ENCODE results near the gene CYLC1. TPM values are rescaled to one million over a fixed set of nuclear protein-coding genes. Genes with fewer than 3 reads are reported as not detected.

The CYLC1 gene, protein sequence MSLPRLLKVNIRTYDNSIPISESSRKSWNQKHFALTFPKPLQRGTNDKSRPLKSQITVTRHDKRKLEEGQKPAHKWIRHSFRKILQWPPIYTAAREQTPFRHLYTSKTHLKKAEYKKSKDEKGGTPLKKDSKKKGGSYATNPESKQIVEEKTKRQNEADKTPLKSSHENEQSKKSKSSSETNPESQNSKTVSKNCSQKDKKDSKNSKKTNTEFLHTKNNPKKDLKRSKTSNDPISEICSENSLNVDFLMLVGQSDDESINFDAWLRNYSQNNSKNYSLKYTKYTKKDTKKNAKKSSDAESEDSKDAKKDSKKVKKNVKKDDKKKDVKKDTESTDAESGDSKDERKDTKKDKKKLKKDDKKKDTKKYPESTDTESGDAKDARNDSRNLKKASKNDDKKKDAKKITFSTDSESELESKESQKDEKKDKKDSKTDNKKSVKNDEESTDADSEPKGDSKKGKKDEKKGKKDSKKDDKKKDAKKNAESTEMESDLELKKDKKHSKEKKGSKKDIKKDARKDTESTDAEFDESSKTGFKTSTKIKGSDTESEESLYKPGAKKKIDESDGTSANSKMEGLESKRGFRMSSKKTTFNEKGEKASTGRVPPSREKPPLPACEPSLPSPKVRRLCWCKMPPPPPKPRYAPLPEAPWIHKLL
- total RNA-seq (2014; rRNA removed; shearing (Covaris generic)) (not detected in 2 replicates), total RNA-seq (2022) (not detected in 2 replicates), Bru-seq, nascent RNA (not detected), BruChase-seq, experiment 1, labeled RNA remaining after a 6-hour chase (not detected), BruChase-seq, experiment 2, labeled RNA remaining after a 2-hour chase (not detected)
- long read RNA-seq, result 0 reads

DNA sequence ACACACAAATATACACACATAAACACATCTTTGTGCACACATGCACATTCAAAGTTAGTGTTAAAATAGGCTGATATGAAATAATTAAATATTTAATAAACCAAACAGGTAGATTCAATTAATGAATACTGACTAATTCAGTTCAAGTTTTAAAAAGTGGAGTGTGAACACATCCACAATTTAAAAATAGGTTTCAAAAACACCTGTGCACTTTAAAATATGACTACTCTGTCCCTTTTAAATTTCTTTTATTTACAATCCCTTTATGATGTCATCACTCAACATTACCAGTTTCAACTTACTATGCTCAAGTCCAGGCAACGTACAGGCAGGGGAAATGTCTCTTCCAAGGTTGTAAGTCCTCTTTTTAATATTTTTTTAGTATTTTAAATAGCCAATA lies at the start of gene CYLC1:
CYLC1 (plus strand) TSS at position 301 of the 400 bp plus-strand sequence; CDS start at position 338, 37 bp downstream.
- H3K4me1 ChIP-seq (ENCODE audit: insufficient read depth, low read length, poor library complexity, severe bottlenecking), result no peaks in the 10 kb centered on the region
- no peak for DNase-seq (ENCODE audit: low spot score)

DNA sequence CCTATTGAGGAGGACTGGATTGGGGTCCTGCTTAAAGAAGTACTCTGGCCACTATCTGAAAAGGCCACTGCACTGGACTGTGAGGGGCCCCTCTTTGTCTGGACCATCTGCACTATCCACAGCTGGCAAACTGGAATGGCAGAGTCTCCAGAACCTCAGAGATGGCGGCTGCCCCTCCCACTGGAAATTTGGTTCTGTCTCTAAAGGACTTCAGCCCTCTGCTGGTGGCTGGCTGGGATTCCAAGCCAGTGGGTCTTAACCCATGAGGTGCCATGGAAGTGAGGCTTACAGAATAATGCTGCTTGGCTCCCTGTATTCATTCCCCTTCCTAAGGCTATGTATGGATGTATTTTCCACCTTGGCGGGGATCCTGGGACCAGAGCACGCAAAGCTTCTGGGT lies 41.6 kb upstream of the CYLC1 start:
- H3K36me3 ChIP-seq (ENCODE audit: insufficient read depth, low read length), result no peaks in the 10 kb centered on the region
- DNase-seq (ENCODE audit: low spot score), result no peak
- no peak overlapping the region for H3K4me2 ChIP-seq (ENCODE audit: low read length)
- no TSS peak for BruUV-seq (replicated peaks)
- no peaks in the 10 kb centered on the region for H3K4me1 ChIP-seq (ENCODE audit: insufficient read depth, low read length, poor library complexity, severe bottlenecking)
- H4K20me1 ChIP-seq (ENCODE audit: insufficient read depth, low read length), result no peaks in the 10 kb centered on the region
- no peak overlapping the region for H3K4me3 ChIP-seq (ENCODE audit: low read depth, low read length, poor library complexity, severe bottlenecking)
- H3K79me2 ChIP-seq (ENCODE audit: insufficient read depth, low read depth, low read length), result no peaks in the 10 kb centered on the region
- no peak overlapping the region for H3K27ac ChIP-seq (ENCODE audit: low read depth, low read length, poor library complexity, severe bottlenecking)
- no peaks in the 10 kb centered on the region for H3K9me2 ChIP-seq (ENCODE audit: insufficient read depth, low read length)
- no peaks in the 10 kb centered on the region for H3K9me3 ChIP-seq (ENCODE audit: low read length)
- ChIA-PET CTCF (ENCODE audit: unreplicated experiment) (no interaction called here), POLR2A (no interaction called here)
- no peak overlapping the region for H2AFZ ChIP-seq (ENCODE audit: low read length)
- intact Hi-C loops (cut with micrococcal nuclease; ENCODE audit: unreplicated experiment), result no loop called here
- TF ChIP-seq EZH2phosphoT487 (IDR thresholded peaks at IDR 0.05; ENCODE audit: borderline replicate concordance, low read depth, low read length), result no peak
- TF ChIP-seq, protein P1, sequence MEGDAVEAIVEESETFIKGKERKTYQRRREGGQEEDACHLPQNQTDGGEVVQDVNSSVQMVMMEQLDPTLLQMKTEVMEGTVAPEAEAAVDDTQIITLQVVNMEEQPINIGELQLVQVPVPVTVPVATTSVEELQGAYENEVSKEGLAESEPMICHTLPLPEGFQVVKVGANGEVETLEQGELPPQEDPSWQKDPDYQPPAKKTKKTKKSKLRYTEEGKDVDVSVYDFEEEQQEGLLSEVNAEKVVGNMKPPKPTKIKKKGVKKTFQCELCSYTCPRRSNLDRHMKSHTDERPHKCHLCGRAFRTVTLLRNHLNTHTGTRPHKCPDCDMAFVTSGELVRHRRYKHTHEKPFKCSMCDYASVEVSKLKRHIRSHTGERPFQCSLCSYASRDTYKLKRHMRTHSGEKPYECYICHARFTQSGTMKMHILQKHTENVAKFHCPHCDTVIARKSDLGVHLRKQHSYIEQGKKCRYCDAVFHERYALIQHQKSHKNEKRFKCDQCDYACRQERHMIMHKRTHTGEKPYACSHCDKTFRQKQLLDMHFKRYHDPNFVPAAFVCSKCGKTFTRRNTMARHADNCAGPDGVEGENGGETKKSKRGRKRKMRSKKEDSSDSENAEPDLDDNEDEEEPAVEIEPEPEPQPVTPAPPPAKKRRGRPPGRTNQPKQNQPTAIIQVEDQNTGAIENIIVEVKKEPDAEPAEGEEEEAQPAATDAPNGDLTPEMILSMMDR (conservative IDR thresholded peaks at IDR 0.05; ENCODE audit: low read length), result no peak

More for the DNA sequence above, at the start of gene CYLC1:
- Histone ChIP-seq H2AFZ (ENCODE audit: low read length) (no peak within 1 kb of the TSS), H3K27ac (ENCODE audit: low read depth, low read length, poor library complexity, severe bottlenecking) (no peak within 1 kb of the TSS), H3K4me3 (ENCODE audit: low read depth, low read length, poor library complexity, severe bottlenecking) (no peak within 1 kb of the TSS), H3K79me2 (ENCODE audit: insufficient read depth, low read depth, low read length) (no peaks in the 10 kb centered on the region), H3K9me2 (ENCODE audit: insufficient read depth, low read length) (no peaks in the 10 kb centered on the region), H3K4me2 (ENCODE audit: low read length) (no peak within 1 kb of the TSS), H4K20me1 (ENCODE audit: insufficient read depth, low read length) (no peaks in the 10 kb centered on the region), H3K9me3 (ENCODE audit: low read length) (no peaks in the 10 kb centered on the region), H3K36me3 (ENCODE audit: insufficient read depth, low read length) (no peaks in the 10 kb centered on the region)
- intact Hi-C loops (cut with micrococcal nuclease; ENCODE audit: unreplicated experiment), result no loop called here
- ChIA-PET CTCF (ENCODE audit: unreplicated experiment) (no interaction called here), POLR2A (no interaction called here)
- no TSS peak for BruUV-seq (replicated peaks)
- TF ChIP-seq, protein P1 (conservative IDR thresholded peaks at IDR 0.05; ENCODE audit: low read length), result no peak
- TF ChIP-seq EZH2phosphoT487 (IDR thresholded peaks at IDR 0.05; ENCODE audit: borderline replicate concordance, low read depth, low read length), result no peak

Data from OCI-LY7 (cell line).